GM10266 (cell line): Measurements from ENCODE around the gene LTB4R2.

ENCODE experiments used
- DNase-seq: peaks from one replicate; pipeline ENCODE4 v3.0.0; 2012; ENCODE audit errors: extremely low spot score
- TF ChIP-seq, protein P1 (sequence below): IDR thresholded peaks from 2 replicates; pipeline ENCODE4 v1.5.1; 2012; ENCODE audit warnings: mild to moderate bottlenecking, low read depth; ENCODE audit not compliant: control insufficient read depth, insufficient read depth; ENCODE audit errors: missing control alignments

The LTB4R2 gene

DNA sequence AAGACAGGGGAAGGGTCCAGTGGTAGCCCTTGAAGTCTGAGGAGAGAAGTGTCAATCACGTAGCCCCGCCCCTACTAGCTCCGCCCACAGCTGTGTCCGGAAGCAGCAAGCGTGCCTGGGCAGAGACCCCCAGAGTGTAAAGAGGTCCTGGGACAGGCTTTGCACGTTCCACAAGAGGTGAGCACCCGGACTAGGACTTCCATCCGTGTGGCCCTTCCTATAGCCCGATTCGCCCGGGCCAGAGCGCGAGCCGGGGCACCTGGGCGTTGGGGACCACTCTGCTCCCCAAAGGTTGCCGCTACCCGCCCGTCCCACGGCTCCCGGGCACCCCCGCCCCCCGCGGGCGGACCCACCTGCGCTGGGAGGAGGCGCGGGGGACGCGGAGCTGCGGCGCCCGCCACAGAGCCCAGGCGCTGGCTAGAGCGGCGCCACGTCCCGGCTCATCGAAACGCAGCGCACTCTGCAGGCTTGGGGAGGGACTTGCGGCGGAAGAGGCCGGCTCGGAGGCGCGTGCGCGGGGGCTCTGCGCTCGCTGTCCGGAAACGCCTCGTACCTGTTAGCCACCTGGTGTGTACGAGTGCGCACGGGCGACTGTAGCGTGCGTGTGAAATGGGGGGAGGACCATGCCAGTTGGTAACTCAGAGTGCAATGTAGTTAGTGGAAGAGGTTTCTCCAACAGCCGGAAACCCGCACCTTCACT is 38.7 kb upstream of the LTB4R2 start, which contains the start of gene RABGGTA:
TSS of gene RABGGTA (minus strand) at position 464 of the 700 bp plus-strand sequence. CDS start 482 bp downstream, outside the sequence.
- TF ChIP-seq, protein P1, sequence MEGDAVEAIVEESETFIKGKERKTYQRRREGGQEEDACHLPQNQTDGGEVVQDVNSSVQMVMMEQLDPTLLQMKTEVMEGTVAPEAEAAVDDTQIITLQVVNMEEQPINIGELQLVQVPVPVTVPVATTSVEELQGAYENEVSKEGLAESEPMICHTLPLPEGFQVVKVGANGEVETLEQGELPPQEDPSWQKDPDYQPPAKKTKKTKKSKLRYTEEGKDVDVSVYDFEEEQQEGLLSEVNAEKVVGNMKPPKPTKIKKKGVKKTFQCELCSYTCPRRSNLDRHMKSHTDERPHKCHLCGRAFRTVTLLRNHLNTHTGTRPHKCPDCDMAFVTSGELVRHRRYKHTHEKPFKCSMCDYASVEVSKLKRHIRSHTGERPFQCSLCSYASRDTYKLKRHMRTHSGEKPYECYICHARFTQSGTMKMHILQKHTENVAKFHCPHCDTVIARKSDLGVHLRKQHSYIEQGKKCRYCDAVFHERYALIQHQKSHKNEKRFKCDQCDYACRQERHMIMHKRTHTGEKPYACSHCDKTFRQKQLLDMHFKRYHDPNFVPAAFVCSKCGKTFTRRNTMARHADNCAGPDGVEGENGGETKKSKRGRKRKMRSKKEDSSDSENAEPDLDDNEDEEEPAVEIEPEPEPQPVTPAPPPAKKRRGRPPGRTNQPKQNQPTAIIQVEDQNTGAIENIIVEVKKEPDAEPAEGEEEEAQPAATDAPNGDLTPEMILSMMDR = peak; percentile 98

DNA sequence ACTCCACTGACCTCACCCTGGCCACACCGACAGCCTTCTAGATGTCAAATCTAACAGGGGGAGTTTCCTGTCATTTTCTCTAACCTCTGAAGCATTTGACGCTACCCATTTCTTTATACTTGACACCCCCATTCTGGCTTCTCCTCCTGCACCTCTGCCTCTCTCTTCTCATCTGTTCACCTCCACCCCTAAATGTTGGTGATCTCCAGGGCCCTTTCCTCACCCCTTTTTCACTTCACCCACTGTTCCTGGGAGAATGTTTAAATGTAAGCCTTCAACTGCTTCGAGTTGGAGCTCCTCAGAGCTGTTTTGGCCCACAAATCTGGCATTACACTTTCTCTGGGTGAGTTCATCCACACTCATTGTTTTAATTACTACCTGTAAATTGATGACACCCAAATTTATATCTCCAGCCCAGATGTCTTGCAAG is 38.1 kb upstream of the LTB4R2 start:
- DNase-seq = no peak

More for the DNA sequence above, 38.7 kb upstream of the LTB4R2 start, which contains the start of gene RABGGTA:
- DNase-seq = peak; percentile 94

DNA sequence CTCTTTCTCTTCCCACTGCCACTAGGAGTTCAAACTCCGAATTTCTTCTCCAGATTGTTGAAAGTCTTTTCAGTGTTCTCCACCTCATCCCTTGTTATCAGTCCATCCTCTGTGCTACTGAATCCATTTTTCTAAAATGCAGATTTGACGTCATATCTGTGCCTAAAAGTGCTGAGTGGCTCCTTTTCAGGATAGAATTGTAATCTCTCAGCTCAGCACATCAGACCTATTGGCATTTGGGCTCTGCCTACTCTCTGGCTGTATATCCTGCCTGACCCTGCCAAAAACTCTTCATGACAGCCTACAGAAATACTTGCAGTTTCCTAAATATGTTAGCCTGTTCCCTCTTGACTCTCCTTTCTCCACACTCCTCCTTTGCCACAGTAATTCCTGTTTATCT is 37.5 kb upstream of the LTB4R2 start:
- TF ChIP-seq, protein P1 = no peak
- no peak for DNase-seq

More for the DNA sequence above, 38.1 kb upstream of the LTB4R2 start:
- TF ChIP-seq, protein P1 = no peak

DNA sequence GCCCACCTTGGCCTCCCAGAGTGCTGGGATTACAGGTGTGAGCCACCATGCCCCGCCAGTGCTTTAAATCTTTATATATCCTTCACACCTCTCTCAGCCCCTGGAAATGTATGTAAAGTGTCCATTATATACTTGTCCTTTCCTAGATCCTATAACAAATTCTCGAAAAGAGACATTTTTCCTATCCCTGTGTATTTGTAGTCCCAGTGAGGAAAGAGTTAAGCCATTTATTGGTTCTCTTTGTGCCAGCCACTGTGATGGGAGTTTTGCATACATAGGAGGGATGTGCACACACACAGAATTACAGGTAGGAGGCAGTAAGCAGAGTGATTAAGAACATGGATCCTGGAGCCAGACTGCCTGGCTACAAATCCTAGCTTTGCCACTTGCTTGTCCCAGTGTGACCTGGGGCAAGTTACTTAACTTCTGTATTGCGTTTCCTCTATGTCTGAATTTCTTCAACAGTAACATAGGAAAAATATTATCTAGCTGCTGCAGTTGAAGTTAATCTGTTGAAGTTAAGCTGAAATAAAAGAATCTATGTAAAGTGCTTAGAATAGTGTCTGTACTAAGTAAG is 36.4 kb upstream of the LTB4R2 start:
- TF ChIP-seq, protein P1 = peak; percentile 16
- DNase-seq = no peak

DNA sequence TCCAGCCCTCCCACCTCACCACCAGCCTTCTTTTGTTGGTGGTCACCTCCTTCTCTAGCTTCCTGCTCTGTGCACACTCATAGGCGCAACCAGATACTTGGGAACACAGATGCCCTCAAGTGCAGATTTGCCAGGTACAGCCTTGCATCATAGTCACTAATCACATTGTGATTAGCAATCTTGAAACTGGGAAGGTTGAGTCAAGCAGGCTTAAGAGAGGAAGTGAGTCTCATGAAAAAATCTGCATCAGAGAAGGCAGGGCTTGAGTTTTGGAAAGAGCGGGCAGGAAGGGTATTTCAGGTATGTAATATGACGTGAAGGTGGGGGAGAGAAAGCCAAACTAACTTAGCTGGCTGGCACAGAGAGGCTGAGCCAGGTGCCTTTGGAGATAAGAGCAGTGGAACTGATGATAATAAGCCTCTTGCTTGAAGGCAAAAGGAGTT is 35.8 kb upstream of the LTB4R2 start:
- TF ChIP-seq, protein P1 = no peak
- DNase-seq = peak; percentile 71

DNA sequence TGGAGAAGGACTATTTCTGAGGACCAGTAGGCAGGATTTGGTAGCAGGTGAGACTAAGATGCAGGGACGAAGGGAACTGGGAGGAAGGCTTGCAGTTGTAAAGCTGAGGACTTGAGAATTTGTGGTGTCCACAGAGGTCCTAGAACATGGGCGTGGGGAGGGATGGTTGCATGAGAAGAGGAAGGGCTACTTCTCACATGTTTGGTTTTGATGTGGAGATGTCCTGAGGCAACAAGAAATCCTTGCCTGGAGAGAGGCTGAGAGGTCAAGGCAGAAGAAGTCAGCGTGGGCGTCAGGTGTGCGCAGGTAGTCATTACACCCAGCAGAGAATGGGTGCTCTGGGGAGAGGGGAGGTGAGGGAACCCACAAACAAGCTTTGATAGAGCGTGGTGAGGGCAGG is 32.9 kb upstream of the LTB4R2 start:
- no peak for DNase-seq
- TF ChIP-seq, protein P1 = no peak

DNA sequence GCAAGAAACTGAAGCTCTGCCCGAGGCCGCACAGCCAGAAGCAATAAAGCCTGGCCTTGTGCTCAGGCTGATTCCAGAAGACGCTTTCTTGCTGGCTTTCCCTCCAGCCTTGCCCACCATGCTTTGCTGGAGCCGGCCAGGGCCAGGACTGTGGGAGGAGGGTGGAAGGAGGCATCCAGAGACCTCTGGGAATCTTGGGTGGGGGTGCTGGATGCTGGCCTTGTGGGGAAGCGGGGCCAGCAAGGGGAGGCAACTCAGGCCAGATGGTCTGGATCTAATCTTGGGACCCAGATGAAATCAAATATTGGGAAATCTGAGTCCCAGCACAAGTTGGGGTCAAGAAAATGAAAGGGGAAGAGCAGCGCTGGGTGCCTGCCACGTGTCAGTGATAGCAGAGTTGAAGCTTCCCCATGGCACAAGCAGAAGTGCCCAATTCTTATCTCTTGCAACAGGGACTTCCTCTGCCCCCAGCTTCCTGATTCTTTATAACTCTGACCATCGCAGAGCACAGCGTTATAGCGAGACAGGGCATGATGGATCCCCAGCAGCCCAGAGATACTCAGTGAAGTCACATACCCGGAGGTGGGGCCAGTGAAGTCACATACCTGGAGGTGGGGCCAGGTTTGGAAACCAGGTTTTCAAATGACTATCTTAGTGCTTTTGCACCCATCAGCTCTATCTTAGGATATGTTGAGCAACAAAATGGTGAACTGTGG is 32.2 kb upstream of the LTB4R2 start:
- DNase-seq = no peak
- TF ChIP-seq, protein P1 = no peak
